SK-N-MC (cell line): ENCODE data around the gene SLC16A6.

Source experiments
- EZH2 ChIP-seq: fragments of 200-600 bp; sonication (generic); IDR thresholded peaks from one replicate; pipeline ENCODE4 v1.6.1; 2017; ENCODE audit warnings: antibody characterized with exemption
- FOXP2 ChIP-seq: optimal IDR thresholded peaks from 2 replicates; pipeline ENCODE3; 2011; ENCODE audit warnings: mild to moderate bottlenecking, moderate library complexity; ENCODE audit not compliant: insufficient read depth; ENCODE audit errors: extremely low read length, control extremely low read depth
- POLR2AphosphoS5 ChIP-seq: IDR thresholded peaks from 2 replicates; pipeline ENCODE4 v1.6.1; 2012; ENCODE audit warnings: mild to moderate bottlenecking, low read depth, low read length, borderline replicate concordance

DNA sequence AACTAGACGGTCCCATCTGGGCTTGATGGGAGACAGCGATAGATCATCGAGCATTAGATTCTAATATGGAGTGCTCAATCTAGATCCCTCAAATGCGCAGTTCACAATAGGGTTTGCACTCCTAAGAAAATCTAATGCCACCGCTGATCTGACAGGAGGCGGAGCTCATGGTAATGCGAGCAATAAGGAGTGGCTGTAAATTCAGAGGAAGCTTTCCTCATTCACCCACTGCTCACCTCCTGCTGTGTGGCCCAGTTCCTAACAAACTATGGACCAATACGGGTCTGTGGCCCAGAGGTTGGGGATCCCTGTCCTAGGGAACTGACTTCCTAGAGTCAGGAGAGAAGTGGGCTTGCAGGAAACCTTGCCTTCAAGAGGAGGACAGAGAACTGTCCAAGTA lies 68.3 kb downstream of the SLC16A6 start:
- TF ChIP-seq EZH2 (no peak), POLR2AphosphoS5 (no peak), FOXP2 (no peak)
